MM.1S (cell line): ENCODE results near the gene ORMDL1.
"Not testable (repeated sequence)": the region's sequence is repeated elsewhere in the genome, so short reads cannot be mapped to it uniquely, and the experiment has no call there.

Experiments used
- DNase-seq: peaks from one replicate; pipeline ENCODE4 v3.0.0-alpha.2; 2015
- H2AFZ ChIP-seq: fragments of 300-600 bp; sonication (generic); 2 replicates; pipeline ENCODE4 v1.6.0; 2016; ENCODE audit warnings: antibody characterized with exemption, low read length
- H3F3A ChIP-seq: fragments of 300-600 bp; sonication (generic); 2 replicates; pipeline ENCODE4 v1.6.1; 2016; ENCODE audit warnings: mild to moderate bottlenecking, antibody characterized with exemption, low read length, moderate library complexity, mixed read lengths; ENCODE audit not compliant: insufficient read depth
- H3K27ac ChIP-seq: fragments of 300-600 bp; sonication (generic); 2 replicates; pipeline ENCODE4 v1.5.1; 2016; ENCODE audit warnings: mild to moderate bottlenecking, low read length
- H3K27me3 ChIP-seq: fragments of 300-600 bp; sonication (generic); replicated peaks from 2 replicates; pipeline ENCODE4 v1.6.0; 2016; ENCODE audit warnings: low read length; ENCODE audit not compliant: insufficient read depth
- H3K36me3 ChIP-seq: fragments of 300-600 bp; sonication (generic); replicated peaks from 2 replicates; pipeline ENCODE4 v1.6.1; 2016; ENCODE audit warnings: mild to moderate bottlenecking, low read length, mixed read lengths; ENCODE audit not compliant: insufficient read depth
- H3K4me1 ChIP-seq: fragments of 300-600 bp; sonication (generic); 2 replicates; pipeline ENCODE4 v1.6.1; 2016; ENCODE audit warnings: low read length, mixed read lengths
- H3K4me2 ChIP-seq: fragments of 300-600 bp; sonication (generic); 2 replicates; pipeline ENCODE4 v1.6.0; 2016; ENCODE audit warnings: low read depth, low read length
- H3K4me3 ChIP-seq: fragments of 300-600 bp; sonication (generic); 2 replicates; pipeline ENCODE4 v1.5.1; 2016; ENCODE audit warnings: low read length, mixed read lengths
- H3K79me2 ChIP-seq: fragments of 300-600 bp; sonication (generic); 2 replicates; pipeline ENCODE4 v1.6.1; 2016; ENCODE audit warnings: mixed run types, low read length, mixed read lengths
- H3K9ac ChIP-seq: fragments of 300-600 bp; sonication (generic); 2 replicates; pipeline ENCODE4 v1.6.1; 2016; ENCODE audit warnings: low read length, mixed read lengths
- H3K9me2 ChIP-seq: fragments of 300-600 bp; sonication (generic); replicated peaks from 2 replicates; pipeline ENCODE4 v1.6.1; 2016; ENCODE audit warnings: mild to moderate bottlenecking, low read length, mixed read lengths; ENCODE audit not compliant: insufficient read depth
- H3K9me3 ChIP-seq: fragments of 300-600 bp; sonication (generic); replicated peaks from 2 replicates; pipeline ENCODE4 v1.6.1; 2016; ENCODE audit warnings: mild to moderate bottlenecking, low read length, mixed read lengths; ENCODE audit not compliant: insufficient read depth
- H4K20me1 ChIP-seq: fragments of 300-600 bp; sonication (generic); 2 replicates; pipeline ENCODE4 v1.6.1; 2016; ENCODE audit warnings: mild to moderate bottlenecking, low read length, moderate library complexity, mixed read lengths; ENCODE audit not compliant: insufficient read depth
- CTCF ChIP-seq: fragments of 300-600 bp; sonication (generic); IDR thresholded peaks from 2 replicates; pipeline ENCODE4 v1.5.1; 2016; ENCODE audit warnings: antibody characterized with exemption, low read length, mixed read lengths
- EZH2 ChIP-seq: fragments of 300-600 bp; sonication (generic); optimal IDR thresholded peaks from 2 replicates; pipeline ENCODE3; 2017; ENCODE audit warnings: low read depth, mild to moderate bottlenecking, antibody characterized with exemption, low read length, mixed read lengths
- EZH2phosphoT487 ChIP-seq: fragments of 300-600 bp; sonication (generic); IDR thresholded peaks from 2 replicates; pipeline ENCODE4 v1.6.1; 2018; ENCODE audit warnings: antibody characterized with exemption, low read length

The ORMDL1 gene

DNA sequence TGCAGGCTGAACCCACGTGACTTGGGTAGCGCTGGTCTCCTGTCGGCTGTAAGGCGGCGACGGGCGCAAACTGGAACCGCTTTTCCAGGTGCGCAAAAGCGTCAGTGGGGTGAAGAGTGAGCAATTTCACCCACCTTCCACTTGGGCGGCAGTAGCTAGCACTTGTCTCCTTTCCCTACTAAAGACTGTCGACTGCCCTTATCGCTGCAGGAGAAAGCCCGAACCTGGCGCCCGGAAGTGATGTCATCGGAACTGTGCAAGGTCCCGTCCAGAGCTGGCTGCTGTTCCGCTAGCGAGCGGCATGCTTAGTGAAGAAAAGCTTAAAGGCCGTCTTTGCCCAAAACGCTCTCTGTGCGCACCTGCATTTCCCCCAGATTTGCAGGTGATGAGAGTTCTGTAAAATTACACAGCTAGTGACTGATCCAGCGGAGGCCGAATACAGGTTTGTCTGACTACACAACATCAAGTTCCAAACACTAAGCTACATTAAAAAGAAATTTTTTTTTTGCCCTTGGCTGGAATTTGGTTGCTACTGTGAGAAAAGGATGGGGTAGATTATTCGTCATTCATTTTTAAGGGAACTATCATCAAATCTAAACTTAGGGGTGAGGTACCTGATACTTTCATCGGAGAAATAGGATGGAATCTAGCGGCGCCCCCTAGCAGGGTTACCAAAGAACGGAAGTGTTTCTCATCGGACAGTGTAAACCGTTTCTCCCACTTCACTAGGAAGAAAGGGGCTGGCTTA lies 21.4 kb downstream of the ORMDL1 start, which contains the start of gene OSGEPL1:
Gene OSGEPL1 (minus strand): TSS at position 242 of the 748 bp plus-strand sequence. CDS start 1,152 bp downstream, outside the sequence.
- no peaks in the 10 kb centered on the region for H3K9me3 ChIP-seq
- peak within 1 kb of the TSS; percentile 87 for H3K4me3 ChIP-seq
- H2AFZ ChIP-seq = peak within 1 kb of the TSS; percentile 99
- H3K4me2 ChIP-seq = peak within 1 kb of the TSS; percentile 88
- H3K27ac ChIP-seq = peak within 1 kb of the TSS; percentile 91
- peak; percentile 96 for DNase-seq
- no peaks in the 10 kb centered on the region for H3K27me3 ChIP-seq
- H3K79me2 ChIP-seq = no peaks in the 10 kb centered on the region
- H3K36me3 ChIP-seq = no peaks in the 10 kb centered on the region
- peaks cover 32% of the 10 kb centered on the region for H3F3A ChIP-seq
- H3K9me2 ChIP-seq = no peaks in the 10 kb centered on the region
- TF ChIP-seq CTCF (peak; percentile 53), EZH2phosphoT487 (no peak)
- H3K9ac ChIP-seq = peak within 1 kb of the TSS; percentile 90
- H4K20me1 ChIP-seq = no peaks in the 10 kb centered on the region
- peaks cover 10% of the 10 kb centered on the region; the same call in 1 of the 2 replicates for H3K4me1 ChIP-seq

DNA sequence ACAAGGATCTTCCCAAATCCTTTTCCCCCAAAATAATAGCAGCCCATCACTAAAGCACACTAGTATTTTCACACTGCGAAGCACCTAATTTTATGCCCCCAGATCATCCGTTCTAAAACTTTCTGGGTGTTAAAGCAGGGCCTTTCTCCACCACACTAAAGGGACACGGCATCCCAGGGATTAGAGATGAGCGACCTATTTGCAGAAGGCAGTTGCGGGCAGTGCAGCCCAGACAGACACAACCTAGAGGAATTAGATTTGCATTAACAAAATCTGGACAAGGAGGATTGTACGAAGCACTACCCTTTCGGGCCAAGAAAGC lies 21.9 kb downstream of the ORMDL1 start:
- no peaks in the 10 kb centered on the region for H3K36me3 ChIP-seq
- no peaks in the 10 kb centered on the region for H4K20me1 ChIP-seq
- no peaks in the 10 kb centered on the region for H3K9me2 ChIP-seq
- H2AFZ ChIP-seq = peak overlapping the region; percentile 99
- TF ChIP-seq CTCF = no peak
- TF ChIP-seq EZH2phosphoT487 = no peak
- no peak for TF ChIP-seq EZH2
- H3K9me3 ChIP-seq = no peaks in the 10 kb centered on the region
- H3F3A ChIP-seq = peaks cover 32% of the 10 kb centered on the region
- no peaks in the 10 kb centered on the region for H3K79me2 ChIP-seq
- peak overlapping the region; percentile 91 for H3K27ac ChIP-seq
- peak overlapping the region; percentile 90 for H3K9ac ChIP-seq
- no peaks in the 10 kb centered on the region for H3K27me3 ChIP-seq
- no peak for DNase-seq
- peak overlapping the region; percentile 87 for H3K4me3 ChIP-seq
- peaks cover 10% of the 10 kb centered on the region; the same call in 1 of the 2 replicates for H3K4me1 ChIP-seq
- peak overlapping the region; percentile 88 for H3K4me2 ChIP-seq

- not testable (repeated sequence) for H3K36me3 ChIP-seq, DNase-seq, H3K27me3 ChIP-seq, H3K9me3 ChIP-seq, H3K4me2 ChIP-seq, H3K4me3 ChIP-seq, H3K4me1 ChIP-seq, H3K27ac ChIP-seq, H3K79me2 ChIP-seq, H3K9ac ChIP-seq, H4K20me1 ChIP-seq, H3K9me2 ChIP-seq, H2AFZ ChIP-seq
- H3F3A ChIP-seq = peaks cover 32% of the 10 kb centered on the region
These were observed 24.0 kb downstream of the ORMDL1 start for GRCh38 chr2:189760154-189760553.

DNA sequence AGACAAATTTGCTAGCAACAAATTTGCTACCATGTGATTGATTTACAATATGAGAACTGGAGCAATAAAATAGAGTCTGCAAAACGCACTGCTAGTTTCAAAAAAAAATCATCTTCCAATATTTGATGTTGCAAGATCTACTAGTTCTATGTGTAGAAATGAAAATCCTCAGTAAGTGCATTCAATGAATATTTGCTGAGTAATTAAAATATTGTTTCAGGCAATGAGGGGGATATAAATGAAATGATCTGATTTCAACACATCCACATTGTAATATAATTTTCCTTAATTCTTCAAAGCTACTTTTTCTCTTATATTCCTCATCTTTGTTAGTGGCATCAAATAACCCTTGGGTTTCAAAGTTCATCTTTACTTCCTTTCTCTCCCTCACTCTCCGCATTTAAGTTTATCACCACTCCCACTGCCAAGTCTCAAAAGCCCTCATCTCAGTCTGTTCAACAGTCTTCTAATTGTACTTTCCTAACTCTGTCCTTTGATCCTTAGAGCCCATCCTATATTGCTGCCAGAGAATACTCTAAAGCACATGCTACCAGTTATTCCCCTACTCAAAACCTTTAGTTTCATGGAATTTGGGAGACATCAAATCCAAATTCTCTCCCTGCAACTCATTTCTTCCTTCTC lies 27.7 kb downstream of the ORMDL1 start:
- Histone ChIP-seq H3K9ac (no peak overlapping the region), H4K20me1 (no peaks in the 10 kb centered on the region), H3K4me2 (no peak overlapping the region), H3K9me3 (no peaks in the 10 kb centered on the region), H3K79me2 (no peaks in the 10 kb centered on the region), H3F3A (peaks cover 3% of the 10 kb centered on the region; the same call in 1 of the 2 replicates), H2AFZ (no peak overlapping the region), H3K36me3 (no peaks in the 10 kb centered on the region), H3K27ac (no peak overlapping the region), H3K4me1 (peaks cover 3% of the 10 kb centered on the region; the same call in 1 of the 2 replicates), H3K4me3 (no peak overlapping the region), H3K27me3 (no peaks in the 10 kb centered on the region), H3K9me2 (no peaks in the 10 kb centered on the region)
- TF ChIP-seq EZH2 = no peak
- no peak for TF ChIP-seq CTCF
- TF ChIP-seq EZH2phosphoT487 = no peak
- no peak for DNase-seq
